ENCODE results near the gene DNAAF9.
"Not testable (repeated sequence)": the region's sequence is repeated elsewhere in the genome, so short reads cannot be mapped to it uniquely, and the experiment has no call there.

The DNAAF9 gene

DNA sequence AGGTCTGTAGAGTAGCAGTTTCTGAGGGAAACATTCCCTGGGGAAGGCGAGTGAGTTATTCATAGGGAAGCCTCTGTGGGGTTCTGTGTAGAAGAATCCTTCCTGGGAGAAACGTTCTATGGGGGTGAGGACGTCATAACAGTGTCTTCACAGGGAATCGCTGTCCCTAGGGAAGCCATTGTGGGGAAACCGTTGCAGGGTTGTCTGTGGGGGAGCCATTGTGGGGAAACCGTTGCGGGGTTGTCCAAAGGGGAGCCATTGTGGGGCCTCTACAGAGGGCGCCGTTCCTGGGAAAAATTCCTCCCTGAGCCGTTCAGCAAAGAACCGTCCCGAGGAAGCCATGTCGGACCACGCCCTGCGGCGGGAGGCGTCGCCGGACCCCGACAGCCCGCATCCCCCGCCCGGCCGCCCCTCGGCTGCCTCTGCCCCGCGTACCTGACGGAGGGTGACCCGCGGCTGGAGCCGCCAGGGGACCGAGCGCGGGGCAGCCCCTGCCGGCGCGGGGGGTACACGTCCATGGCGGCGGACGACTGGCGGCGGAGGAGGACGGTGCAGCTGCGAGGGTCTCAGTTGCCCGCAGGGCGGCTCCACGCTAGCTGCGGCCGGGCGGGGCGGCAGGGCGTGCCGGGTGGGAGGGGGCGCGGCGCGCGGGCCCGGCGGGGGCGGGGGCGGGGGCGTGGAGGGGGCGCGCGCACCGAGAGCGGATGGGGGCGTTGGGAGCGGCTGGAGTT lies at the start of gene DNAAF9:
Gene DNAAF9 (minus strand): TSS at position 630 of the 731 bp plus-strand sequence. CDS start 112 bp downstream, at position 518.
- peak; percentile 64 to 65 for DNase-seq

DNA sequence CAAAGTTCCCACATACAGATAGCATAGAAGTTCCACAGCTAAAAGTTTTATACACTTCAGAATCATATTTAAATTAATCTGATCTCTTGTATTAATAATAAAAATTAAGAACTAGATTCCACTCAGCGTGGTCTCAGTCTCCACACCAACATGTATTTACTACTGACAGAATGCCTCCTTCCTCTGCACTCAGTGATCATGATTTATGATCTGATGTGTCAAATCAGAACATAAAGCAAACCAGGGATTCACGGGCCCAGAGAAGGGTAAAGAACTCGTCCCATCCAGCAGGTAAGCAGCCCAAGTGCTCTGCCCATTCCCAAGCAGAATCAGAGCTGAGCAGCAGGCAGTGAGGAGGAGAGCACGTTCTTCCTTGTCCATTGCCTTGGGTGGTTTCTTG lies 49.2 kb upstream of the DNAAF9 start:
- TF ChIP-seq POLR2A (IDR thresholded peaks at IDR 0.05; ENCODE audit: low read length) (no peak), GATA1 (IDR thresholded peaks at IDR 0.05; ENCODE audit: low read depth, low read length) (no peak)
- DNase-seq = no peak

More for the DNA sequence above, at the start of gene DNAAF9:
- no peak for TF ChIP-seq POLR2A (IDR thresholded peaks at IDR 0.05; ENCODE audit: low read length)
- no peak for TF ChIP-seq GATA1 (IDR thresholded peaks at IDR 0.05; ENCODE audit: low read depth, low read length)

DNA sequence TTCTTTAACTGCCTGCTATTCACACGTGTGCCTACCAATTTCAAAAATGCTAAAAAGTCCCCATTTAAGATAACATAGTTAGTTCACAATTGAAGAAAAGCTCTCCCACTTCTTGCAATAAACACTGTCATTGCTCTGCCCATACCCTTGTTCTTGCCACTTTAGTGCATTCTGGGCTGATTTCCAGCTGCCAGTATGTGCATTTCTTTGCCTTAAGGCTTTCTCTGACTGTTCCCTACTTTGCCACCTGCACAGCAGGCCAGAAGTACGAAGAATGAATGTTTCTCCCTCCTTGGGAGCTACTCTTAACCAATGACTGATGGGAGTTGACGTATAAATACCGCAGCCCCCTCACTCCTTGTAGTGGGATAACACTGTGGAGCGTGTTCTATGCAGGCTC lies 47.4 kb upstream of the DNAAF9 start:
- no peak for TF ChIP-seq POLR2A (IDR thresholded peaks at IDR 0.05; ENCODE audit: low read length)
- no peak for TF ChIP-seq GATA1 (IDR thresholded peaks at IDR 0.05; ENCODE audit: low read depth, low read length)
- DNase-seq = no peak

DNA sequence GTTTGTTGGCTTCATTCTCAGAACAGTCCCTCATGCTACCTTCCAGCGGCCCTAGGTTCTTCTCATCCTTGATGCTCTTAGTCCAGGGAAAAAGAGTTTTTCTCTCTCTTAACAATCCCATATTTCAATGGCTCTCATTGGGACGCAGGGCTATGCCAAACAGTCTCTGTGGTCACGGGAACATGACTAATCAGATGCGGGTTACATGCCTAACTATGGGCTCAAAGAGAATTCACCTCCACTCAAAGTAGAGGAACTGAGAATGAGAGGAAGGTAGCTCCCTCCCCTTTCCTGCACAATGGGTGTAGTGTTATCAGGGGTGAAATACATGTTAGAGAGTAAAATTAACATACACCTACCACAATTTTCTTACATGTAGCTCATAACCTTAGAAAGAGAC lies 45.2 kb upstream of the DNAAF9 start:
- DNase-seq = no peak
- TF ChIP-seq GATA1 (IDR thresholded peaks at IDR 0.05; ENCODE audit: low read depth, low read length) (no peak), POLR2A (IDR thresholded peaks at IDR 0.05; ENCODE audit: low read length) (no peak)

DNA sequence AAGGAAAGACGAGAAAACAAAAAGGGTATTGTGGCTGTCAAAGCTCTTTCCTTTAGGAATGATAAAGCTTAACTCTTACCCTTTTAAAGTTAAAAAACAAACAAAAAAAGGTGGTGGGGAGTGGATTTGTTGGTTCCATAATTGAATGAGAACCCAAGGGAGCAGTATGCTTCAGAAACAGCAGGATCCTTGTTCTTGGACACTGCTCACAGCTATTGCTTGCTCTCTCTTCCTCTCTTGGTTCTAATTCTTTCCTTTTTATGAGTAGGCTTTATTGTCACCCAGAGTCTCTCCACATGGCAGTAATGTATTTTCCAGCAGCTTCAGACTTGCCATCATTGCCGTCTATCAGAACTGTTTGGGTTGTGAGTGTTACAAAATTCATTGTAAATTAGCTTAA lies 44.7 kb upstream of the DNAAF9 start:
- TF ChIP-seq POLR2A (IDR thresholded peaks at IDR 0.05; ENCODE audit: low read length) (no peak), GATA1 (IDR thresholded peaks at IDR 0.05; ENCODE audit: low read depth, low read length) (no peak)
- DNase-seq = no peak

DNA sequence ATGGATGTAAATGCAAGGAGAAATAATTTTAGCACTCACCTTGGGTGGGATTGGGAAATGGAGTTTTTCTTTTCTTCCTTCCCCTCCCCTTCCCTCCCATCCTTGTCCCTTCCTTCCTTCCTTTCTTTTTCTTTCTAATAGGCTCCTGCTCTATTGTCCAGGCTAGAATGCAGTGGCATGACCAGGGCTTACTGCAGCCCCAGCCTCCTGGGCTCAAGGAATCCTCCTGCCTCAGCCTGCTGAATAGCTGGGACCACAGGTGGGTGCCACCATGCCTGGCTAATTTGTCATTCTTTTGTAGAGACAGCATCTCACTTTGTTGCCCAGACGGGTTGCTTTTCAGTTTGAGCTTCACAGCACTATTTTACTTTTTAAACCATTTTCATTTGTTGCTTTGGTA lies 41.9 kb upstream of the DNAAF9 start:
- TF ChIP-seq GATA1 (IDR thresholded peaks at IDR 0.05; ENCODE audit: low read depth, low read length) (no peak), POLR2A (IDR thresholded peaks at IDR 0.05; ENCODE audit: low read length) (no peak)
- DNase-seq = no peak

DNA sequence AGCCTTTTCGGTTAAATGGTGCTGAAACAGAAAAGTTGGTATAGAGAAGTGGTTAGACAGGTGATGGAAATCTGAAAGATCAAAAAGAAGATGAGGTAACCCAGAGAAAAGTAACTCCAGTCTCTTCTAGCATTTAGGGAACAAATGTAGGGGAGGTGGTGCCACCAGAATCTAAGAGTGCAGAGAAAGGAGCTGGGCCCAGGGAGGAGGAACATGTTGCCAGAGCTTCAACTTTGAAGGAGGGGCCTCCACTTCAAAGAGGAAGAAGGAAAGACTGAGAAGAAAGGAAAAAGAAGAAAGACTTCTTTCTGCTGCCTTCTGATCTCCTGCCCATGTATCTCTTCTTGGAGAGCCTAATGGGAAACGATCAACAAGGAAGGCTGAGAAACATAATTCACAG lies 39.9 kb upstream of the DNAAF9 start:
- no peak for DNase-seq
- no peak for TF ChIP-seq POLR2A (IDR thresholded peaks at IDR 0.05; ENCODE audit: low read length)
- TF ChIP-seq GATA1 (IDR thresholded peaks at IDR 0.05; ENCODE audit: low read depth, low read length) = no peak

DNA sequence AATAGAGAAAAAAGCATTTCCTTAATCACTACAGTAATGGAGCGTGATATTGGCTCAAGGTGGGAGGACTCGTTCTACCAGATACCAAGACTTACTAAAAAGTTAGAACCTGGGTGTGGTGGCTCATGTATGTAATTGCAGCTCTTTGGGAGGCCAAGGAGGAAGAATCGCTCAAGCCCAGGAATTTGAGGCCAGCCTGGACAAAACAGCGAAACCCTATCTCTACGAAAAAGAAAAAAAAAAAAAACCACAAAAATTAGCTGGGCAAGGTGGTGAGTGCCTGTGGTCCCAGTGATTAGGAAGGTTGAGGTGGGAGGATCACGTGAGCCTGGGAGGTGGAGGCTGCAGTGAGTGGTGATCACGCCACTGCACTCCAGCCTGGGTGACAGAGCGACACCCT lies 39.3 kb upstream of the DNAAF9 start:
- peak in 1 of 2 experiments; percentile 47 for DNase-seq
- no peak for TF ChIP-seq GATA1 (IDR thresholded peaks at IDR 0.05; ENCODE audit: low read depth, low read length)
- no peak for TF ChIP-seq POLR2A (IDR thresholded peaks at IDR 0.05; ENCODE audit: low read length)

DNA sequence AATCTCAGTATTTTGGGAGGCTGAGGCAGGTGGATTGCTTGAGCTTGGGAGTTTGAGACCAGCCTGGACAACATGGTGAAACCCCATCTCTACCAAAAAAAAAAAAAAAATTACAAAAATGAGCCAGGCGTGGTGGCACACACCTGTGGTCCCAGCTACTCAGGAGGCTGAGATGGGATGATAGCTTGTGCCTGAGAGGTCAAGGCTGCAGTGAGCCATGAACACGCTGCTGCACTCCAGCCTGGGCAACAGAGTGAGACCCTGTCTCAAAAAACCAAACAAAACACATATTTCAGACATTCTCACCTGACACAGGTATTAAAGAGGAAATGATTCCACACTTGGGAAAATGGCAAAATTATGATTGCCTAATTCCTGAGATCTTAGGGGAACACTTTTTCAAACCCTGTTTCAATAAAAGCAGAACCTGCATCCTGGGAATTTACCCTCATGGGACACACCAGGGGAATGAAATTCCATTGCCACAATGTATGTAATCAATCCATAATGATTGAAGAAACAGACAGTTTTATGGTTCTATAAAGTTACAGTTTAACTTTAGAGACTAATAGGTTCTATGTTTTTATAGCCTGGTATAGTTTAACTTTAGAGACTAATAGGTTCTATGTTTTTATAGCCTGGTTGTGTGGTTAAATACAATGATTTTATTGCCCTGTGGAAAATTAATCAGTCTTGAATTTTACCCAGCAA lies 29.6 kb upstream of the DNAAF9 start:
- no peak for DNase-seq
- TF ChIP-seq POLR2A (IDR thresholded peaks at IDR 0.05; ENCODE audit: low read length) = no peak
- TF ChIP-seq GATA1 (IDR thresholded peaks at IDR 0.05; ENCODE audit: low read depth, low read length) = no peak

DNA sequence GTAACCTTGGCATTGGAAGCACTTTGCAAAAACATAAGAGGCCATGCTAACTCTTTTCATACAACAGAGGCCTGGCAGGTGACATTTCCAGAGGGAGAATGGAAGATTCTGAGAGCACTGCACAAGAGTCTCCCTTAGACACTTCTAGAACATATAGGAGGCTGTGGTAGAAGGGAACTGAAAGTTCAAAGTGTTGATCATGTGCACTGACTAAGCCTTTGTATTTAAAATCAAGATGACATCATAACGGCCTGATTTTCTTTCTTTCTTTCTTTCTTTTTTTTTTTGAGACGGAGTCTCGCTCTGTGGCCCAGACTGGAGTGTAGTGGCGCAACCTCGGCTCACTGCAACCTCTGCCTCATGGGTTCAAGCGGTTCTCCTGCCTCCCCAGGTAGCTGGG lies 26.8 kb upstream of the DNAAF9 start:
- DNase-seq = no peak
- TF ChIP-seq GATA1 (IDR thresholded peaks at IDR 0.05; ENCODE audit: low read depth, low read length) = no peak
- TF ChIP-seq POLR2A (IDR thresholded peaks at IDR 0.05; ENCODE audit: low read length) = no peak

DNA sequence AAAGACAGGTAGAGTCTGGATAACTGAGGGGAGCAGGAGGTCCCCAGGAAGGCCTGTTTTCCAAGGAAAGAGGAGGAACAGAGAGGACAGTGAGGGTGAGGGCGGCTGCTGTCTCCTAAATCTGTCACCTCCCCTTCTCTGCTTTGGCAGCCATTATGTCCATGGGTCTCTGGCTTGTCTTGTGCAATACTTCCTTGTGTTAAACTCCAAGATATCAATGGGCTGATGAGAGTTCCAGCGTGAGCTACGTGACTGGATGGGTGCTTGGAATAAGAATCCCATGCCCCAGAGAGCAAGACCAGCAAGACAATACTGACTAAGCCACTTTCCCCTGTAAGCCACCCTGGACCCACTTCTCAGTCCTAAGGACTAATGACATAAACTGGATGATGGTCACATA lies 26.3 kb upstream of the DNAAF9 start:
- DNase-seq = no peak
- TF ChIP-seq POLR2A (IDR thresholded peaks at IDR 0.05; ENCODE audit: low read length) = no peak
- TF ChIP-seq GATA1 (IDR thresholded peaks at IDR 0.05; ENCODE audit: low read depth, low read length) = no peak

DNA sequence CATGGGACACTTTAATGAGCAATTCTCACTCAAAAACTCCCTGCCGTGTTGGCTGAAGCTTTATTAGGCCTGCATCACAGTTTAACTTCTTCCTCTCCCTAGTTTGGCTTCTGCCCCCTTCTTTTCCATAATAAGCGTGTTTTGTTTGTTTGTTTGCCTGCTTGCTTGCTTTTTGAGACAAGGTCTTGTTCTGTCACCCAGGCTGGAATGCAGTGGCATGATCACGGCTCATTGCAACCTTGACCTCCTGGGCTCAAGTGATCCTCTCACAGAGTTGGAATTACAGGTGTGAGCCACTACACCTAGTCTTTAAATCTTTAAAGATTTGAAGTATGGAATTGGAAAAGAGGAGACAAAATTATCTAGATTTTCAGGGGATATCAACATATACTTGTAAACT lies 25.4 kb upstream of the DNAAF9 start:
- DNase-seq = no peak
- TF ChIP-seq POLR2A (IDR thresholded peaks at IDR 0.05; ENCODE audit: low read length) (no peak), GATA1 (IDR thresholded peaks at IDR 0.05; ENCODE audit: low read depth, low read length) (no peak)

DNA sequence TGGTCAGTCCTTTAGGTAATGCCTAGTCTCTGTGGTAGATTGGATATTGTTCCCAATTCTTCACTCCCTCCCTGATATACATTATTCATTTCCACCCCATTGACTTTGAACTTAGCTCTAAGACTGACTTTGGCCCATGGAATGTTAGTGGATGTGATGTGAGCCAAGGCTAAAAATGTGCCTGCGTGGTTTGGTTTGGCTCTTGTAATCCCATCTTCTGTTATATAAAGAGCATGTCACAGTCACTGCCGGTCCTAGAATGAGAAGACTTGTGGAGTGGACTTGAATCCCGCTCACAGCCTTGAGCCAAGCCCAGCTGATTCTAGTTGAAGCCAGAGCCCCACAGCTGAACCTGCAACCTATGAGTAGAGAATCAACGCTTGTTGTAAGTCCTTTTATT lies 23.6 kb upstream of the DNAAF9 start:
- DNase-seq = no peak
- TF ChIP-seq POLR2A (IDR thresholded peaks at IDR 0.05; ENCODE audit: low read length) = no peak
- TF ChIP-seq GATA1 (IDR thresholded peaks at IDR 0.05; ENCODE audit: low read depth, low read length) = no peak

DNA sequence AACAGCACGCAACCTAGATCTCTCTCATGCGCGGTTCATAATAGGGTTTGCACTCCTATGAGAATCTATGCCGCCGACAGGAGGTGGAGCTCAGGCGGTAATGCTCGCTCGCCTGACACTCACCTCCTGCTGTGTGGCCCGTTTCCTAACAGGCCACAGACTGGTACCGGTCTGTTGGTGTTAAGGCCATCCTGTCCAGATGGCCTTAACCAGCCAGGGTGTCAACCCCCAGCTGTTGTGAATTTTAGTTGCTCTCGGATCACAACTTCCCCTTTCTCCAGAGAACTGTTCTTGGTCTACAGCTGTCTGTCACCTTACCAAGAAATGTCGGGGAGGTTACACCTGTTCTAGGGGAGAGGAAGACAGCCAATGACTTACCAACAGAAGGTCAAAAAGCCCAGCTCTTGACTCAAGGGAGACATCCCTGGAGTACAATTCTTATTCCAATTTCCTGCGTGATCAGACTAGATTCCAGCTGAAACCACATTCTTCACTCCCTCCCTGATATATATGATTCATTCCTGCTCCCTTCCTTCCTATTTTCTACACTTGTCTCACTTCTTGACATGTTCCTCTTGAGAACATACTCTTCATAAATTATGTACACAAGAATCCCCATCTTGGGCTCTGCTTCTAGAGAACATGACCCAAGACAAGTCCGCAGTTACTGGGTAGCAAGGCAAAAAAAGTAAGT lies 23.1 kb upstream of the DNAAF9 start:
- no peak for DNase-seq

DNA sequence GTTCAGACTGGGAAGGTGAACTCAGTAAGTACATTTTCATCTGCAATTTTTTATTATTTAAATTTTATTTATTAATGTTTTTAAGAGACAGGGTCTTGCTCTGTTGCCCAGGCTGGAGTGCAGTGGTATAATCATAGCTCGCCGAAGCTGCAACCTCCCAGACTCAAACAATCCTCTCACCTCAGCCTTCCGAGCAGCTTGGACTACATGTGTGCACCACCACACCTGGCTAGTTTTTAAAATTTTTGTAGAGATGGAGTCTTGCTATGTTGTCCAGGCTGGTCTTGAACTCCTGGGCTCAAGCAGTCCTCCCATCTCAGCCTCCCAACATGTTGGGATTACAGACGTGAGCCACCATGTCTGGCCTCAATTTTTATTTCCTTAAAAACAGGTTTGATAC lies 19.3 kb upstream of the DNAAF9 start:
- not testable (repeated sequence) for DNase-seq

More for the DNA sequence above, 23.1 kb upstream of the DNAAF9 start:
- TF ChIP-seq GATA1 (IDR thresholded peaks at IDR 0.05; ENCODE audit: low read depth, low read length) = no peak
- no peak for TF ChIP-seq POLR2A (IDR thresholded peaks at IDR 0.05; ENCODE audit: low read length)

Measured in erythroblast (primary cell).